HEK293 (cell line): ENCODE data around the gene TMEM141.

Experiments
- GLI2 ChIP-seq: fragments of 450-650 bp; formaldehyde crosslinking; IDR thresholded peaks from 2 replicates; pipeline ENCODE4; 2017; ENCODE audit warnings: missing biosample characterization, missing genetic modification characterization, low read depth, borderline replicate concordance
- KLF16 ChIP-seq: fragments of 450-650 bp; formaldehyde crosslinking; IDR thresholded peaks from 2 replicates; pipeline ENCODE4 v1.5.1; 2017; ENCODE audit warnings: missing biosample characterization, missing genetic modification characterization
- ZNF558 ChIP-seq: fragments of 450-650 bp; formaldehyde crosslinking; IDR thresholded peaks from 2 replicates; pipeline ENCODE4 v1.5.1; 2016; ENCODE audit warnings: missing biosample characterization, missing genetic modification characterization
- ZNF704 ChIP-seq: fragments of 450-650 bp; formaldehyde crosslinking; IDR thresholded peaks from 2 replicates; pipeline ENCODE4 v1.5.1; 2016; ENCODE audit warnings: missing biosample characterization, missing genetic modification characterization
- ZNF776 ChIP-seq: fragments of 450-650 bp; formaldehyde crosslinking; IDR thresholded peaks from 2 replicates; pipeline ENCODE4 v1.5.0; 2017; ENCODE audit warnings: missing biosample characterization, missing genetic modification characterization, borderline replicate concordance
- ZNF791 ChIP-seq: fragments of 450-650 bp; formaldehyde crosslinking; IDR thresholded peaks from 2 replicates; pipeline ENCODE4 v1.5.1; 2016; ENCODE audit warnings: missing biosample characterization, missing genetic modification characterization
- TF ChIP-seq, protein P1 (sequence below): fragments of 450-650 bp; formaldehyde crosslinking; IDR thresholded peaks from 2 replicates; pipeline ENCODE4 v1.5.1; 2016; ENCODE audit warnings: missing biosample characterization, missing genetic modification characterization

- TF ChIP-seq ZNF776 (tag by site-specific recombination) (no peak), ZNF704 (tag by site-specific recombination) (no peak), KLF16 (tag by site-specific recombination) (no peak), GLI2 (no peak), ZNF791 (tag by site-specific recombination) (no peak), ZNF558 (tag by site-specific recombination) (no peak)
- TF ChIP-seq, protein P1, sequence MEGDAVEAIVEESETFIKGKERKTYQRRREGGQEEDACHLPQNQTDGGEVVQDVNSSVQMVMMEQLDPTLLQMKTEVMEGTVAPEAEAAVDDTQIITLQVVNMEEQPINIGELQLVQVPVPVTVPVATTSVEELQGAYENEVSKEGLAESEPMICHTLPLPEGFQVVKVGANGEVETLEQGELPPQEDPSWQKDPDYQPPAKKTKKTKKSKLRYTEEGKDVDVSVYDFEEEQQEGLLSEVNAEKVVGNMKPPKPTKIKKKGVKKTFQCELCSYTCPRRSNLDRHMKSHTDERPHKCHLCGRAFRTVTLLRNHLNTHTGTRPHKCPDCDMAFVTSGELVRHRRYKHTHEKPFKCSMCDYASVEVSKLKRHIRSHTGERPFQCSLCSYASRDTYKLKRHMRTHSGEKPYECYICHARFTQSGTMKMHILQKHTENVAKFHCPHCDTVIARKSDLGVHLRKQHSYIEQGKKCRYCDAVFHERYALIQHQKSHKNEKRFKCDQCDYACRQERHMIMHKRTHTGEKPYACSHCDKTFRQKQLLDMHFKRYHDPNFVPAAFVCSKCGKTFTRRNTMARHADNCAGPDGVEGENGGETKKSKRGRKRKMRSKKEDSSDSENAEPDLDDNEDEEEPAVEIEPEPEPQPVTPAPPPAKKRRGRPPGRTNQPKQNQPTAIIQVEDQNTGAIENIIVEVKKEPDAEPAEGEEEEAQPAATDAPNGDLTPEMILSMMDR (tag by site-specific recombination), result no peak
Measured at GRCh38 chr9:136828474-136829140, 37.5 kb downstream of the TMEM141 start.
